Skeletal muscle satellite cell (primary cell): ENCODE data around the gene PRSS27.

ENCODE experiments used
- H3K27me3 ChIP-seq: 2 replicates; pipeline ENCODE4 v1.7.0; 2013; ENCODE audit warnings: low read length; ENCODE audit not compliant: control insufficient read depth, insufficient read depth
- H3K36me3 ChIP-seq: 2 replicates; pipeline ENCODE4 v1.7.0; 2013; ENCODE audit warnings: mild to moderate bottlenecking, control low read depth, low read length; ENCODE audit not compliant: insufficient read depth
- H3K4me1 ChIP-seq: 2 replicates; pipeline ENCODE4 v1.7.0; 2013; ENCODE audit warnings: low read length; ENCODE audit not compliant: control insufficient read depth, insufficient read depth
- H3K4me2 ChIP-seq: 2 replicates; pipeline ENCODE4 v1.7.0; 2013; ENCODE audit warnings: mild to moderate bottlenecking, low read length
- H3K4me3 ChIP-seq: 2 replicates; pipeline ENCODE4 v1.7.0; 2013; ENCODE audit warnings: low read length
- H3K9ac ChIP-seq: 2 replicates; pipeline ENCODE4 v1.7.0; 2013; ENCODE audit warnings: mild to moderate bottlenecking, low read depth, low read length, moderate library complexity
- H3K9me3 ChIP-seq: replicated peaks from 2 replicates; pipeline ENCODE4 v1.7.0; 2013; ENCODE audit warnings: mild to moderate bottlenecking, control low read depth, low read length

The PRSS27 gene

DNA sequence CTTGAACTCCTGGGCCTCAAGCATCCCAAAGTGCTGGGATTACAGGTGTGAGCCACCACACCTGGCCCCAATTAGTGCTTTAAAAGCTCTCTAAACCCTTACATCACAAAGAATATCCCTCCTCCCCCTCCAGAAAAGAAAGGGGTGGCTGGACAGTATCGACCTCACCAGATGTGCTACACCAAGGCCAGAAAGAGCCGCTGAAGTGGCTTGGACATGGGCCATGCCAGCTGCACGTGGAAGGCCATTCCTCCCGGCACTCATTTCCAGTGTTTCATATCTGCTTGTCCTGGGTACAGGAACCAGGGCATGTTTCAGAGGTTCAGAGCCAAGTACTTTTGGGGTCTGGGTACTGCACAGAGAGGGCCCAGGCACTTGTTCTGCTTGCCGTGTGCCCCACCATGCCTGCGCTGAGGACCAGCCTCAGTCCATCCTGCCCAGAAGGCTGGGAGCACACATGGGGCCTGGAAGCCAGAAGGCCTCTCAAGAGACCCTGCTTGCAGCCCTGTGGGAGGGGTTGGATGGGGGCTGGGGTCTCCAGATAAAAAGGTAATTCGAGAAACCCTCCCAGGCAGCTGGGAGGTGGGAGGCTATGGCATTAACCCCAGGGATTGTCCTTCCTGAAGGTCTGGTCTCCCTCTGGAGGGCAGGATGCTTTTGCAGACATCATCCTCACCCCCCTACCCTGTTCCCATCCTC lies 28.9 kb upstream of the PRSS27 start:
- Histone ChIP-seq H3K9ac (no peak overlapping the region), H3K4me2 (no peak overlapping the region), H3K4me3 (no peak overlapping the region), H3K36me3 (no peaks in the 10 kb centered on the region), H3K9me3 (no peaks in the 10 kb centered on the region), H3K27me3 (peaks cover under 1% of the 10 kb centered on the region), H3K4me1 (peaks cover 9% of the 10 kb centered on the region)

DNA sequence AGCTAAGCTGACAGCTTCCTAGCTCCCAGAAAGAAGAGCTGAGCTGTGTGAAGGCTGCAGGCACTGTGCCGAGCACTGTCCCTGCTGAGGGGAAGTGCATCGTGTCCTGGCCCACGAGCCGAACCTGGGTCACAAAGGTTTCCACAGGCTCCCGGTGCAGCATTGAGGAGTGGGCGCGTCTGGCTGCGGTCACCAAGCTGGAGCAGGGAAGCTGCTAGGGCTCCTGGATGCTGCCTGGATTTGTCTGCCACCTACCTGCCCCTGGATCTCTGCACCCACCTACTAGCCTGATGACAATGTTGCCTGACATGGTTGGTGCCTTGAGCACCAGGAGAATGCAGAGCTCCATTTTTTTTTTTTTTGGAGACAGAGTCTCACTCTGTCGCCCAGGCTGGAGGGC lies 25.9 kb upstream of the PRSS27 start:
- H3K4me3 ChIP-seq, result no peak overlapping the region
- no peak overlapping the region for H3K9ac ChIP-seq
- no peaks in the 10 kb centered on the region for H3K36me3 ChIP-seq
- H3K4me2 ChIP-seq, result no peak overlapping the region
- peaks cover 3% of the 10 kb centered on the region for H3K27me3 ChIP-seq
- no peaks in the 10 kb centered on the region for H3K4me1 ChIP-seq
- no peaks in the 10 kb centered on the region for H3K9me3 ChIP-seq

DNA sequence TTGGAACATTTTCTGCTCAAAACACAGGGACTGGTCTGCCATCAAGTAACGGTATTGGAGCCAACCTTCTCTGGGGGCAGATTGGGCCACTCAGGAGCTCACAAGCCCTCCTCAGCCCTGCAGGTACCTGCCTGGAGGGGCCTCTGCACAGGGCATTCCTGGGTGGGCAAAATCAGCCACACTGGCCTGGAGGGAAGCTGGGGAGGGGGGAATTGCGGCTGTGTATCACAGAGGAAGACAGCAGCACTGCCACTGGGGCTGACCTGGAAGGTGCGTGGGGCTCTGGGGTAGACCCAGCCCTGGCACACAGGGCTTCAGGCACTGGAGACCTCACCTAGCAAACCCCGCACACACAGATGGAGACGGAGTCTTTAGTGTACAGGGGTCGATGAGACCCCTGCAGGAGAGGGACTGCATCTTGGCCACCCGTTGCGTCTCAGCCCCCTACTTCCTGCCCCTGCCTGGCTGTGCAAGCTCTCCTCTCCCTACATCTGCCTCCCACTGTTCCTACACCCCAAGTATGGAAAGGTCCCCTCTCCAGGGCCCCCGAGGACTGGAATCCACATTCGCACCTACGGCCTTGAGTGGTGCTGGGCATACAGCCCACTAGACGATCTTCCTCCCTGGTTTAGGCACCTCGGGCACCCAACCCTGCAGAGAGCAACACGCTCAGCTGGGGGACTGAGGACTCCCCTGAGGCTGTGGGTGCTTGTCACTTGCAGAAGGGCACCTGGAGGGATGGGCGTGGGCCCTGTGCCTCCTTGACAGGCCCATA lies 25.3 kb upstream of the PRSS27 start:
- Histone ChIP-seq H3K36me3 (no peaks in the 10 kb centered on the region), H3K9ac (no peak overlapping the region), H3K4me3 (no peak overlapping the region), H3K4me2 (no peak overlapping the region), H3K27me3 (peaks cover 3% of the 10 kb centered on the region), H3K9me3 (no peaks in the 10 kb centered on the region), H3K4me1 (no peaks in the 10 kb centered on the region)

DNA sequence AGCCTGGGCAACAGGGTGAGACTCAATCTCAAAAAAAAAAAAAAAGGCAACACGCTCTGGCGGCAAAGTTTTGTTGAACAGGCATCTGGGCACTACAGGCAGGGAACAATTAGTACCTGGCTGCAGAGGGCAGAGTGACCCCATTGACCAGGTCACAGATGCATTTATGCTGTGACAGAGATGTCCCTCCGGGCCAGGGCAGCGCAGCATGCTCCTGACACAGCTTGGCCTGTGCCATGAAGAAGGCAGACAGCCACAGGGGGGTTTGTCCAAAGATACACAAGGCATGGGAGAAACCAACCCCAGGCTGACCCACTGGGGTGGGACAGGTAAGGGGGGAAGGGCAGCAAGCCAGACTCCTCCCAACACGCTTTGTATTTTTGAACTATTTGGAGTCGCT lies 24.7 kb upstream of the PRSS27 start:
- Histone ChIP-seq H3K4me1 (no peaks in the 10 kb centered on the region), H3K9ac (no peak overlapping the region), H3K36me3 (no peaks in the 10 kb centered on the region), H3K4me3 (no peak overlapping the region), H3K27me3 (peaks cover 3% of the 10 kb centered on the region), H3K9me3 (no peaks in the 10 kb centered on the region), H3K4me2 (no peak overlapping the region)

DNA sequence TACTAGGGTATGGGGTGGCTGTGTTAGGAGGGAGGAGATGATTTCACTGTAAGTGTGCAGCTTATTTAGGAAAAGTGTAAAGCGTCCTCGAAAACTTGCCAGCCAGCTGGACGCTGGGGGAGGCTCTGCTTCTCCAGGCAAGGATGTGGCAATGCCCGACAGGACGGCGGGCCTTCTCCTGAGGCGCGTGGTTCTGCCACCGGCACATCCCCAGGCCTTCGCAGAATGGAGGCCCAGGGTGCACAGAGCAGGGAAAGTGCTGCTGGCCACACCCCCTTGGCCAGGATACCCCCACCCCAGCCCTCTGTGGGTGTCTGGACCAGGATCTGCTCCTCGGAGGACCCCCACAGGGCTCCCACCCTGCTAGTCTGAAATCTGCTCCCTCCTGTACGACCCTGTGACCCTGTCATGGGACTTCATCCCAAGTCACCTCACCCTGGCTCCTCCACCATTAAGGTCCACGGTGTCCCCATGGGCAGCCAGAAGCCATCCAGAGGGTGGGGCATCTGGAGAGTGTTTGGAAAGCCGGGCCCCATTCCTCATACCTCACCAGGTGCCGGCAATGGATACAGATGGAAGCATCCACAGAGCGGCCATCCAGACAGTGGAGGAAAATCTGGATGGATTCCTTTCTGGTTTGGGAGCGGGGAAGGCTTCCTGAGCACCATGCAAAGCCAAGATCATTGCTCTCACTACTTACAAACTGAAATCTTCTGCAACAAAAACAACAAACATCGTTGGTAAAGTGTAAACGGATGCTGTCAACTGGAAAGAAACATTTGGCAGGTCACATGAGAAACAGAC lies 23.2 kb upstream of the PRSS27 start:
- H3K27me3 ChIP-seq, result peaks cover 3% of the 10 kb centered on the region
- H3K4me3 ChIP-seq, result no peak overlapping the region

DNA sequence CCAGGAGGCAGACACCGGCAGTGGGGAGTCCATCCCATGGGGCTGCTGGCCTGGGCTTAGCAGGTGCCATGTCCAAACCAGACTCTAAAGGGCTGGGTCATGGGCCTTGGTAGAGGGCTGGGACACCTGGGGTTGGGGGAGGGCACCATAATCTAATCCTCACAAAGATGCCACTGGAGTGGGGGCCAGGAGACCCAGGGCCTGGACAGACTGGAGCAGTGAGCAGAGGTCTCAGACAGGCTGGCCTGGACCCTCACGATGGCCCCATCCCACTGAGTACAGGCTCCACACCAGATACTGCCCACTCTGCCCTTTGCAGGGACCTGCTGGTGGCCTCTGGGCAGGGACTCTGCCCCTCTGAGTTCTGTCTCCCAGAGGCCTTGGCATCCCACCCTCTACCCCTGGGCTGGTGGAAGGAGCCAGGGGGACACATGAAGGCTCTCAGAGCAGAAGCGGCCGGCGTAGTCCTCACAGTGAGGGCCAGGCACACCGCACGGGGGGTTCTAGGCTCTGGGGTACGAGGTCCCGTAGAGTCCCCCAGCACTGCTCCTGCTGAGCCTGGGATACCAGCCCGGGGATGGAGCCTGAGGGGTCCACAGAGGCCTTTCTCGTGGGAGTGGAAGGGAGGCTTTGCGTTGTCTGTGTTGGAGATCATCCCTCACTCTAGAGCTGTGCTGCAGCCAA lies 22.4 kb upstream of the PRSS27 start:
- Histone ChIP-seq H3K27me3 (peaks cover 3% of the 10 kb centered on the region), H3K36me3 (no peaks in the 10 kb centered on the region), H3K9ac (no peak overlapping the region), H3K9me3 (no peaks in the 10 kb centered on the region), H3K4me3 (no peak overlapping the region), H3K4me2 (no peak overlapping the region), H3K4me1 (no peaks in the 10 kb centered on the region)

More for the DNA sequence above, 23.2 kb upstream of the PRSS27 start:
- no peaks in the 10 kb centered on the region for H3K4me1 ChIP-seq
- H3K36me3 ChIP-seq, result no peaks in the 10 kb centered on the region
- no peak overlapping the region for H3K9ac ChIP-seq
- no peak overlapping the region for H3K4me2 ChIP-seq
- H3K9me3 ChIP-seq, result no peaks in the 10 kb centered on the region

DNA sequence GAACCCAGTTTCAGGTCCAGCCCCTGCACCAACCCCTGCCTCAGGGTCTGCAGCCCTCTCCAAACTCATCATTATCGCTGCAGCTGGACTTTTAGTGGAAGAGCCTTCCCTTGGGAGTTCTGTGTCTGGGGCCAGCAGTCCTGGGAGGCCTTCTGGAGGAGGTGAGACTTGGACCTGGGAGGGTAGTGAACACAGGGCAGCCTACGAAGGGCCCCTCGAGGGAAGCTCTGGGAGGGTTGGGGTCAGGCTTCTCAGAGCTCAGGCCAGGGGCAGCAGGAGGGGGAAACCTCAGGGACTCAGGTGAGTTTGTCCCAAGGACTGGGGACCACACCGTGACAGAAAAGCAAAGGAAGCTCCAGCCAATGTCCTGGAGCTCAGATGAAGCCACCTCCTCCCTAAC lies 21.1 kb upstream of the PRSS27 start:
- H3K9ac ChIP-seq, result no peak overlapping the region
- no peaks in the 10 kb centered on the region for H3K36me3 ChIP-seq
- H3K9me3 ChIP-seq, result no peaks in the 10 kb centered on the region
- peaks cover 3% of the 10 kb centered on the region for H3K27me3 ChIP-seq
- H3K4me2 ChIP-seq, result no peak overlapping the region
- H3K4me3 ChIP-seq, result no peak overlapping the region
- H3K4me1 ChIP-seq, result no peaks in the 10 kb centered on the region

DNA sequence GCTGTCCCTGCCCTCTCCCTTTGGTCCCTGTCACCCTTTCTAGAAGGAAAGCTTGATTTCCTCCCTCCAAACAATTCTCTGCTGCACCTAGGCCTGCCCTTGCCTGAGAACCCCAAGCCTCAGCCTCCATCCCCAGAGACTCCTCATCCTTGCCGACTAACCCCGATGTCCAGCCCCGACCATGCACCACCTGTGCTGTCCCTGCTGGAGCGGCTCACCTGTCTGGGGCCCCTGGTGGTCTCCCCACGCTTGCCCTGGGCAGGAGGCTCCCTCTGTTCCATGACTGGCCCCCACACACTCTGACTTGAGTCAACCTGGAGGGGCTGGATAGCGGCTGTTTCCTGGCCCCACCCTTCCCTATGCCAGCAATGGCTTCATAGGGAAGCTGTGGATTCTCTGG lies 20.5 kb upstream of the PRSS27 start:
- Histone ChIP-seq H3K4me2 (no peak overlapping the region), H3K9ac (no peak overlapping the region), H3K4me1 (no peaks in the 10 kb centered on the region), H3K27me3 (peaks cover 3% of the 10 kb centered on the region), H3K4me3 (no peak overlapping the region), H3K9me3 (no peaks in the 10 kb centered on the region), H3K36me3 (no peaks in the 10 kb centered on the region)

DNA sequence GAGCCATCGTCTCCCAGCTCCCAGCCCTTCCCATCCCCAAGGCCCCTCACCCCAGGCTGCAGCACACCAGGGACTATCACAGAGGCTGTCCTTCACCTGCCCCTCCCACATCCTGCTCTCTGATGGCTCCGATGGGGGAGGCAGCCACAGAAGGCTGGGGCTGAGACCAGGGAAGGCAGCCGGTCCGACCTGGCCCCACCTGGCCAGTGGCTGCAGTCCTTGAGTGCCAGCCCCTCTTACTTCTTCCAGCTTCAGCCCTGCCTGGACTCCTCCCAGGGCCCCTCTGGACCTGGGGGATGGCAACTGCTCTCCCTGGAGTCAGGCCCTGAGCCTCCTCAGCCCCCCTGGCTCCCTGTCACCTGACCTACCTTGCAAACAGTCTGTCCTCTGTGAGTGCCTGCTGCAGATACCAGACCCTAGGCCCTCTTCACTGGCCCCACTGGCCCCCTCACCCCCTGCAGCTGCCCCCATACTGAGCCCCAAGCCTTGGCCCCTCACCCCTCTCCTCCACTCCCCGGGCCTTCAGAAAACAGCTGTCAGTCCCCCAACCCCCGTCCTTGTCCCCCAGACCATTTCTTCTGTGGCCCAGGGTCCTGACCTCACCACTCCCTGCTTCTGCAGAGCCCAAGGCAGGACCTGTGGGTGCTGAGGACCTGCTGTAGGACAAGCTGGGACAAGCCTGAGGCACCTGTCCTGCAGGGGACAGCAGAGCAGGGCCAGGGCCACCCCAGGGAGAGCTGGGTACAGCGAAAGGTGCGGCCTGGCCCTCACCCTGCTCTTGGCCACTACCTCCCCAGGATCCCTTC lies 19.8 kb upstream of the PRSS27 start:
- no peak overlapping the region for H3K4me2 ChIP-seq
- peaks cover 3% of the 10 kb centered on the region for H3K27me3 ChIP-seq
- no peaks in the 10 kb centered on the region for H3K36me3 ChIP-seq
- no peaks in the 10 kb centered on the region for H3K4me1 ChIP-seq
- H3K4me3 ChIP-seq, result no peak overlapping the region
- no peak overlapping the region for H3K9ac ChIP-seq
- no peaks in the 10 kb centered on the region for H3K9me3 ChIP-seq

DNA sequence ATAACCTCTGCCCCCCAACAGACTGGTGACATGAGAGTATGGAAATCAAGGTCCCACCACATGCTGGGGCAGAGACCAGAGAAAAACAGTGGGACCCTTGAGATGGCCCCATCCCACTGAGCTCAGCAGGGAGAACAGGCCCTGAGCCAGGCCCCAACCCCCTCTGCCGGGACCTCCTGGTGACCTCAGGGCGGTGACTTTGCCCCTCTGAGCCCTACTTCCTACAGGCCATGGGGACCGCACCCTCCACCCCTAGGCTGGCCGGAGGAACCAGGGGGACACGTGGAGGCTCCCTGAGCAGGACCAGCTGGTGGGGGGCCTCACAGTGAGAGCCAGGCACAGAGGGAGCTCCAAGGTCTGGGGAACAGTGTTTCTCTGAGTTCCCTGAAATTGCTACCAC lies 18.6 kb upstream of the PRSS27 start:
- Histone ChIP-seq H3K9ac (no peak overlapping the region), H3K4me1 (no peaks in the 10 kb centered on the region), H3K36me3 (no peaks in the 10 kb centered on the region), H3K27me3 (no peaks in the 10 kb centered on the region), H3K9me3 (no peaks in the 10 kb centered on the region), H3K4me2 (no peak overlapping the region), H3K4me3 (no peak overlapping the region)
